Amygdala (tissue), 56 donors: Measurements from ENCODE around the gene TRIO.
A peak's percentile ranks its signal among the peaks of the same experiment; 100 is the strongest.

Source experiments
- DNase-seq, 56 donors: peaks; one replicate each; lab custom pipeline; 2025; lab: John Stamatoyannopoulos, UW

TRIO gene

DNA sequence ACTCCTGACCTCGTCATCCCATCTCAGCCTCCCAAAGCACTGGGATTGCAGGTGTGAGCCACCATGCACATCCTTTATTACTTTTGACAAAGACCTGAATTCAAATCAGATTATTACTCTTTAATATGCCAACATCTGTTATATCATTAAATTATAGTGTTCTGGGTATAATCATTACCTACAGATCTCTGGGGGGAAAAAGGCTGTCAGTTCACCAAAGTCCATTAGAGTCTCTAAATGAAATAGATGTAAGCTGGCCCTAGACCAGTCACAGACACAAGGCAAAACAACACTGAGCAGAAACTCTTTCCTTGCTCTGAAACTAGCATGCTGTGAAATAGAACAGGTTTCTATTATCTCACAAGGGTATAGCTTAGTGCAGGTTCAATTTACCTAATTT, 21.6 kb upstream of the TRIO start:
- DNase-seq, result no peak

DNA sequence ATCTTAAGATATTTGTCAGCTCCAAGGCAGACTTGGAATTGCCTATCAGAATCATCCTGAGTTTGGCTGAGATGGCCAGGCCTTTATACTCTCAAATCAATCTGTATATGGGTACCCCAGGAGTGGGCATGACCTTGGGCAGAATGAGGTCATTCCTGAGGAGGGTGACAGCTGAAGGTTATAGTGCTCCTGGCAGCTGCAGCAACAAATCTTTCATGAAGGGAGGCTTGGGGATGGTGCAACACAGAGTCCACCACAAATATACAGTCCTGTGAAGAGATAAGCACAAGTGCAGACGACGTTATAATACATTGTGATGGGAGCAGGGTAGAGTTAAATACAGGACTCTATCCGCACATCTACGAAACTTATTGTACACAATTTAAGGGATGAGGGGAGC, 21.1 kb upstream of the TRIO start:
- no peak for DNase-seq

DNA sequence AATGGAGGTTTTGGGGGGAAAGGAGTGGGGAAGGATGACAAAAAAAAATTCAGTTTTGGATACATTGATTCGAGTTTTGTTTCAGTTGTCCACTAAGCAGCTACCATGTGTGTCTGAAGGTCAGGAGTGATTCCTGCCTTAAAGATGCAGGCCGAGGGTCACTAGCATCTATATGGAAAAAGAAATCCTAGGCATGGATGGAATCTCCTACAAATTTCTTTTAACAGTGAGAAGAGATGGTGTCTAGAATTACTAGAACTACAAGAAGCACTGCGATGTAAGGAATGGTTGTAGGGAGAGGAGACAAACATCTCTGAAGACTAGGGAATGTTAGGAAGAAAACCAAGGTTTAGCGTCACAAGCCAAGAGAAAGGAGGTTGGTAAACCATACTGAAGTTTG, 19.6 kb upstream of the TRIO start:
- DNase-seq, result no peak

DNA sequence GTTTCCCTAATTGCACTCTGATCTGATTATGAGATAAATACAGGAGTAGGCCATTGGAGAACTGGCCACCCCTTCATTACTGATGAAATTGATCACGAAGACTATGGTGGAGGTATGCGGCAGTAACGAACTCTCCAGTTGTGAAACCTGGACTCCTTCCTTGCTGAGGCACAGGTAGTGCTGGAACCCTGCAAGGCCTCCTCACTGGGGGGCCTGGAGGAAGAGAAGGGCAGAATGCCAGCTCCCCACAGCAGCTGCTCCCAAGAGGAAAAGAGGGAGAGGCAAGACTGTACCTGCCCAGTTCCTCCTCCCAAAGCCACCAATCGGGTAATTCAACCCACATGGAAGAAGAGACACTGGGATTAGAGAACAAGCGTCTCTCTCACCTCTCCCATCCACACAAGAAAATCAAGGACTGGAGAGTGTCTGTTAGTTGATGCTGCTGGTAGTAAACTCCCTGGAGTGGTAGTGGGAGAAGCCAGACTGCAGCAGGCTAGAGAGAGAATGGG, 19.1 kb upstream of the TRIO start:
- no peak for DNase-seq

DNA sequence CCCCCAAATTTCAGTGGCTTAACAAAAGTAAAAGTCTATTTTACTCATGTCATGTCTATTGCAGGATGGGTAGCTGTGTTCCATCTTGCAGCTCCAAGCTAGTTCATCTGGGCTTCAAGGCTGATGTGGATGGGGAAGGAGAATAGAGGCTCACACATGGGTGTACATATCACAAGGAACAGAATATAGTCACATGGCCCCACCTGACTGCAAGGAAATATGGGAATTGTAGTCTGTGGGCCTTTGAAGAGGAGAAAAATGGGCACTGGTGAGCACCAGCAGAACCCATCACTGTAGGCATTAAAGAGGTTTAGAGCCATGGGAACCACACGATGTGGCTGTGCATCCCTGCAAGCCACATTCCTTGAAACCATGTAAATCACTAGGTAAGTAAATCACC, 17.9 kb upstream of the TRIO start:
- no peak for DNase-seq

DNA sequence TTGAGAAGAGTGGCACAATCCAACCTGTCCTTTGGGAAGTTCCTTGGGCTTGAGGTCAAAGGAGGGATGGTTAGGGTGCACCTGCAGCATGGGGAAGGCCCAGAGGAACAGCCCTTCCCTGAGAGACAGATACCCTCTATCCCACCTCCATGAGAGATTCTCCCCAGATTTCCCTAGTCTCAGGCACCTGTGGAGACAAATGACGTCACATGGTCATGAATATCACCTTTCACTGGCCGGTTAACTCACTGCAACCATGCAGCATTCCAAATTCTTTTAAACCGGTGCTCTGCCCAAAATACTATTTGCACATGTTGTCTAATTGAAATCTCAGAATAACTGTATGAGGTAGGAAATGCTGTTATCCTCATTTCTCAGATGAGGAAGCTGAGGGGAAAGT, 15.6 kb upstream of the TRIO start:
- no peak for DNase-seq

DNA sequence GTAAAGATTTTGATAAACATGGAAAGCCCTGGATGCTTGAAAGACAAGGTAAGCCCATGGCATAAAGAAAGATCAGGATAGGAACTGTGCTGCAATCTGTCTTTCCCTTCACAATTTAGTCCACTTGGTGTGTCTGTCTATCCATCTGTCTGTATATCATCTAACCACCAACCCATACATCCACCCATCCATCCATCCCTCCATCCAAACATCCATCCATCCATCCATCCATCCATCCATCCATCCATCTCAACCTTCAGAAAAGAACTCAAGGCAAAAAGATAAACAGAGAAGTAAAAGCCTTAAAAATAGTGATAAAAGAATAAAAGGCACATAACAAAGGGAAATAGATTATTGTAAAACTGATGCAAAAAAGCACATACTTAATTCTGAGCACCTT, 15.1 kb upstream of the TRIO start:
- no peak for DNase-seq

DNA sequence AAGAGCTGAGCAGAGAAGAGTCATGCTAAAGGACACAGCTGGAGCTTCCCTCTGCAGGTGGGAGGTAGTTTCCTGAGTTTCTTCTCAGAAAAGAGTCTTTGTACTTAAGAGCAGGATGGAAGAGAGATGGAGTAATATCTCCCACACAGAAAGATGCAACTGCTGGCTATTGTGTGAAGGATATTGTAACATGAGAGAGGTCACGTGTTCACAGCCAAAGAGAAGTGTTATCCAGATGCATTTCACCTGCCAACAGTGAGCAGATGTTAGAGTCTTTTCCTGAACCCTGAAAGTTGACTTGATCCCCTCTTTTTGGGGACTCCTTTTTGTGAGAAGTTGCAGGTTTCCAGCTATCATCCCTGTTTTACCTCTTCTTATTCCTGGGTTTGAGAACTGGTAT, 14.0 kb upstream of the TRIO start:
- DNase-seq, result no peak

DNA sequence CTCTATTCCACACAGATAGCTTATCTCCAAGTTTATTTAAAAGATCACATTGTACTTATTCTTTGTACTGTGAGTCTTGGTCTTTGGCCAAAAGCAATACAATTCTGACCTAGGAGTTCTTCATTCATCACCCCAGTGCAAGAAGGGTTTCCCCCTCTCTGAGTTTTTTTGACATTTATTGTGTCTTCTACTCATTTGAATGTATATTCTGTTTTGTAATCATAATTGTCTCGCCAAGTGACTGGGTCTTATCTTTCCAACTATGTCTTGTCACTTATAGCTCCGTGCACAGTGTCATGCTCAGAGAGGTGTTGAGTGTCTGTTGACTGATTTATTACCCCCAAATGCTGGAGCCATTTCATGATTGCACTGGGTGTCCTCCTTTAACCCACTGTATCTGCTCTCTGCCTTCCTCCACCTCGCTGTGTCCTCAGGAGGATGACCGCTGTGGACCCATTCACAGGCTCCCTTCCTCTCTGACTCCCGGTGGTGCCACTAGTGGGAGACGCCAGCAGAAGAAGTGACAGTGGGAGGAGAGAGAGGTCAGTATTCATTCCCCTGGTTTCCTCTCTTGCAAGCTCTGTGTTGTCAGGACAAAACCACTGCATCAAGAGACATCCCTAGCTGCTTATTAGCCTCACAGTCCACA, 11.2 kb upstream of the TRIO start:
- DNase-seq, result no peak

DNA sequence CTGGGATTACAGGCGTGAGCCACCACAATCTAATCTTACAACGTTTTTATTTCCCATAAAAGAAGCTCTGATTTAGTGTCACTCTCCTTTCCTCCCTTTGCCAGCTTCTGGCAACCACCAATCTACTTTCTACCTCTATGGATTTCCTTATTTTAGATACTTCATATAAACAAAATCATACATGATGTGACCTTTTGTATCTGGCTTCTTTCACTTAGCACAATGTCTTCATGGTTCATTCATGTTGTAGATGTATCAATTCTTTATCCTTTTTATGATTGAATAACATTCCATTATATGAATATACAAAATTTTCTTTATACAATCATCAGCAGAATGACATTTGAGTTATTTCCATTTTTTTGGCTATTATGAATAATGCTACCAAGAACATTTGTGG, 9.7 kb upstream of the TRIO start:
- no peak for DNase-seq

DNA sequence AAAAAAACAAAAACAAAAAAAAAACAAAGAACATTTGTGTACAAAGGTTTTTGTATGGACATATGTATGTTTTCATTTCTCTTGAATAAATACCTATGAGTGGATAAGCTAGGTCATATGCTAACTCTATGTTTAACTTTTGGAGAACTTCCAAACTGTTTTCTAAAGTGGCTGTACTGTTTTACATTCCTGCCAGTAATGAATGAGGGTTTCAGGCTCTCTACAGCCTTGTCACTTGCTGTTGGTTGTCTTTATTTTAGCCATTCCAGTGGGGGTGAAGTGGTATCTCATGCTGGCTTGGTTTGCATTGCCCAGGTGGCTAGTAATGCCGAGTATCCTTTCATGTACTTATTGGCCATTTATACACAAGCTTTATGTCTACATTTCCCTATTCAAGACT, 9.1 kb upstream of the TRIO start:
- DNase-seq, result no peak

DNA sequence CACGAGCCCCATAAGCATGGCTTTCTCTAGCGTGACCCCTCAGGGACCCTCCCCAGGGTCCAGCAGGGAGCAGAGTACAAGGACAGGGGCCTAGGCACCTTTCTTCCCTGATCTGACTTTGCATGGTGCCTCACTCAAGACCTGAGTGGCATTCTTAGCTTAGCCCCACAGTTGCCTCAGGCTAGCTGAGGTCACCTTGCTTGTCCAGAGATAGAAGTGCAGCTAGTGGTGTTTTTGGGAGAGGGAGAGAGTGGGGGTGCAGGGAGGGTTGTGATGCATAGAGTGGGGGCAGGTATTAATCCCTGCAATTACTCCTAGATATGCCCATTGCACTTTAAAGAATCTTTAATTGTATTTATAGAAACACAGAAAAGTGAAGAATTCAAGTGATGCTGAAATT, 8.4 kb upstream of the TRIO start:
- no peak for DNase-seq

DNA sequence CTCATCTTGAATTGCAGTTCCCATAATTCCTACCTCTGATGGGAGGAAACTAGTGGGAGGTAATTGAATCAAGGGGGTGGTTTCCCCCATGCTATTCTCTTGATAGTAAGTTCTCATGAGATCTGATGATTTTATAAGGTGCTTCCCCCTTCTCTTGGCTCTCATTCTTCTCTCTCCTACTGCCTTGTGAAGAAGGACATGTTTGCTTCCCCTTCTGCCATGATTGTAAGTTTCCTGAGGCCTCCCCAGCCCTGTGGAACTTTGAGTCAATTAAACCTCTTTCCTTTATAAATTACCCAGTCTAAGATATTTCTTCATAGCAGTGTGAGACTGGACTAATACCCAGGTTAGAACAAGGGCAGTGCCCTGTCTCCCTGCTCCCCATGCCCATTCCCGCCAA, 7.5 kb upstream of the TRIO start:
- DNase-seq, result no peak

DNA sequence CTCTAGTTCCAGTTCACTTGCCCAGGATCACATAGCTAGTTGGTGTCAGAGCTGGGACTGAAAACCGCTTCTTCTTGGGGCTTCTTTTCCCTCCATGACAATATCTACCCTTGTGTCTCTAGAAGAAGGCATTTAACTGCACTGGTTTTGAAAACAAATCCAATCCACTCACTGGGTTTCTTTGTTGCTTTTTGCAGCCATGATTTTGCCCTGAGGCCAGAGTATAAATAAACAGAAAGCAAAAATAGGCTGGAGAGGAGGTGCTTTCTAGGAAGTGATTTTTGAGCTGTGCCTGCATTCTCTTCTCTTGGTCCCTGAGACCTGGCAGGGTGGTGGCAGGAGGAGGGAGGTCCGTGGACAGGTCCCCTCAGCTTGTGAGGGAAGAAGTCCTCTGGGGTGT, 6.9 kb upstream of the TRIO start:
- DNase-seq, result no peak

DNA sequence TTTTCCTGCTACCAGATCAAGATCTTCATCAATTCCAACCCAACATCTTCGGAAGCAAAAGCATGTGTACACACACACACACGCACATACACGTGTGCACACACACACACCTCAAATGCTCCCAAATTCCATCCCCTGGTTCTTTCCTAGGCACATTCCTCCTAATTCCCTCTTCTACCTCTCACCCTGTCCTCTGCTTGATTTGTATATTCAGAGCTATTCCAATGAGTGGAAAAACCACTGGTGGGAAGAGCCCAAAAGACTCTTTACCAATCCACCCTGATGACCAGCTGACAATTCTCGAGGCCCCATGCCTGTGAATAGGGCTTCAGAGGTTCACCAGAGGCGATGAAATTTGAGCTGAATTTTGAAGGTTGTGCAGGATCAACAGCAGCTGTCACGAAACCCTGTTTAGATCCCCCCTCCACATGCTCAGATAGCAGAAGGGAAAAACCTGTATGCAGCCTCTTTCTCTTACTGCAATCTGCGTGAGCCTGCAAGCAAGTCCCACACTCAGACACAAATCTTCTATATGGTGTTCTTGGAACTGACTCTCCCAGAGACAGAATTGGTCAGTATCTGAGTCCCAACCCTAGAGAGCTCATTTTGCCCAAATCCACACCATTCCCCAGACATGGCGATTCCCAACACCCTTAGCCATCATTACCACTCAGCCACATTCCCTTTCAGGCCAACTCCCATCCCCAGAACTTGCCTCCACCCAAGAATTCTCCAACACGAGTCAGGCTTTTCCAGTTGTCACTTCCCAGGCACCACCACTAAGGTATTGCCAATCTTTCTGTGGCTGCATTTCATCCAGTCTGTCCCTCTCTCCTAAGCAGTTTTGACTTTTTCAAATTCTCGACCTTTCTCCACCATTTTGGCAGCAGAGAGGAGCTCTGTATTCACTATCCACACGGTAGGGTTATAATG, 4.3 kb upstream of the TRIO start:
- DNase-seq, result no peak

DNA sequence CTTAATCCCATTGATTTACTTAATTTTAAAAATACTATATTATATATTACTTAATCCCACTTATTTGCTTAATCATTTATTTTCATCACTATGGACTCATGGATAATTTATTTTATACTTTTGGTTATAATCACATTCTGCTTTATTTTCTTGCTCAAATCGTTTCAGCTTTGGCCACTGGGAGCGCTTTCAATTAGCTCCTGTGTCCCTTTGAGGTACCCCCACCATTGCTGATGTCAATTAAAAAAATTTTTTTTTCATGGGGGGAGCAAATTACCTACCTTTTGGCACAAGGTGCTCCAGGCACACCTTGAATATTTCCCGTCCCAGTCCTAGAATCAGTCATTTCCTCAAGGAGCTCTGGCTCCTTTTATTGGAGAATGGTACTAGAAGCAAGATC, 1.4 kb upstream of the TRIO start:
- DNase-seq, result no peak

DNA sequence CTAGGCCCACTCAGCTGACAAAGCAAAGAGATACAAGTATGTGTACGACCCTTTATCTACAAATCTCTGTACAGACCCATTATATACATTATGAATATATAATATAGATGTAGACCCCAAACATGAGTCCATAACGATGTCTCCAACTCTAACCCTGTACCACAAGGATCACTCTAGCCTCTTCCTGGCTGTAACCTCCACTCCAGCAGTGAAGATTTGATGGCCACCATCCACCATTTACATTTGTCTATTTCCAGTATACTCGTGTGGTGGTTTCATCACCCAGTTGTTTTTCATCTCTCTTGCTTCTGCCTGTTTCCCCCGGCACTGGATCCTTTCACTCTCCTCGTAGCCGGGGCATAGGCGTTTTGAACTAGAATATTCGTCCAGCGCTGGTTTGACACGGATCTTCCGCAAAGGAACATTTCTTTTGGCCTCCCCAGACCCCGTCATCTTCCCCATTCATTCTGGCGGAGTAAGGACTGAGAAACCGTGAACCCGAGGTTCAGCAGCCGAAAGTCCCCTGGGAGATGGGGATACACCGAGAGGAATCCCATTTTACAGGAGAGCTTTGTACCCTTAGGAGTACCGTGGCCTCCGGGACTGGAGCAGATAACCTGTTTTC, 828 bp upstream of the TRIO start:
- peak in 3 of 56 donors; percentile 38 to 84 (median 56) for DNase-seq

DNA sequence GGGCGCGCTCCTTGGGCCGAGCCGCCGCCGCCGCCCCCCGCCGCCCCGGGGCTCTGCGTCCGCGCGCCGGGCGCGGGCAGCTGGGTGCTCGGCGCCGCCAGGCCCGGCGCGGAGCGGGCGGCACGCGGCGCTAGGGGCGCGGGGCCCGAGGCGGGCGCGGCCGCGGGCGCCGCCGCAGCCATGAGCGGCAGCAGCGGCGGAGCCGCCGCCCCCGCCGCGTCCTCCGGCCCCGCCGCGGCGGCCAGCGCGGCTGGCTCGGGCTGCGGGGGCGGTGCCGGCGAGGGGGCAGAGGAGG, 351 bp downstream of the TRIO start:
- DNase-seq, result no peak

DNA sequence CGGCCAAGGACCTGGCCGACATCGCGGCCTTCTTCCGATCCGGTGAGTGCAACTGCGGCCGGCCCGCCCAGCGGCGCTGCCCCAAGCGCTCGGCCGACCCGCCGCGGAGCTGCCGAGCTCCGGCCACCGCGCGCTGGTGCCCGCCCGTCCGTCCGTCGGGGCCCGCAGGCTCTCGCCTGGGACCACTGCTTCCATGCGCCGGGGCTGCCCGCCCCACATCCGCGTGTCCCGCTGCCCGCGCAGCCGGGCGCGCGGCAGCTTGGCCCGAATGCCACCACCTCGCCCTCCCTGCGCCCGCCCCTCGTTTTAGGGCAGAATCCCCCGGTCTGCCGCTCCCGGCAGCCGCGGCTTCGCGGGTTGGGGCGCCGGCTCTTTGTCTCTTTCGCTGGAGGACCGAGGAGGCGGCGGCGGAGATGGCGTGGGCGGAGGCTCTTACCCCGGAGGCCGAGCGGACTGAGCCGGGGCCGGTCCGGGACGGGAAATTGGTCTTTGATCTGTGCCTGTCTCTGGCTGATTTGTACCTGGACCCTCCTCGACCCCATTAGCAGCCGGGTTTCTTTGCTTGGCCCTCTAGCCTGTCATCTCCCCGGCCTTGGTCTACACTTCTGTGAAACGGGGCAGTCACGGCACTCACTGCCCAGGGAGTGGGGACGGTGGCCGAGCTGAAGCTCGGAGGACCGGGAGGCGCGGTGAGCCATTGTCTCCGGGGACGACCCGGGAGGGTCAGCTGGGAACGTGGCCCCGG, 871 bp downstream of the TRIO start:
- peak in 18 of 56 donors; percentile 6 to 61 (median 36) for DNase-seq

DNA sequence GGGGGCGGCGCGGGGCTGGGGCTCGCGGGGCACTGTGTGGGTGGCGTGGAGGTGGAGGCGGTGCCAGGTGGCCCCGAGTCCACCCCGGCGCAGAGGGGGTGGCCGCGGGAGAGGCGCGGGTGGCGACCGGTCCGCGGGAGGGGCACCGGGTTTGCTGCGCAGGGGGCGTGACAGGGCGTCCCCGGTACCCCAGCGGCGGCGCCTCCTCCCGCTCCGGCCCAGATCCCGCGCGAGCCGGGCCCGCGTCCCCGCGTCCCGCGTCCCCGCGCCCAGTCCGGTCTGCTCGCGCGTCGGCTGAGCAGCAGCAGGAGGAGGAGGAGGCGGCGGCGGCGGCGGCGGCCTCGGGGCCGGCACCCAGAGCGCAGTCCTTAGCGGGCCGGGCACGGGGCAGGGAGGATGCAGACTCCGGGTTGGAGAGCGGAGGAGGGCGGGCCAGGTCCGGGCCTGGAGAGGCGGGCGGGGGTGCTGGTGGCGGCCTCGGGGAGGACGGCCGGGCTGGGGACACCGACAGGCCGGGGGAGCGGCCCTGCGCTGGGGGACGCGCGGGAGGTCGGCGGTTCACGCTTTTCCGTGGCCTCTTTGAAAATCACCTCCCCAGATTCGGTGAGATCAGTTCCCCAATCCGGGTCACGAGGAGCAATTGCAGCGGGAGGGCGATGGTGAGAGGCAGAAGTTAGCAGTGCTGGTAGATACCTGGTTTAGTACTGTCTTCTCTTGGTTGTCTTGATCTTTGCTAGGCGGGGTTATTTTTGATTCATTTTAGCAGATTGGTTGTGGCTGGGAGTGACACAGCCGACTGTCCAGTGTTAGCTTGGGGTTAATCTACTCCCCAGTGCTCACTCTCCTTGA, 1.7 kb downstream of the TRIO start:
- DNase-seq, result peak in 36 of 56 donors; percentile 7 to 71 (median 52)
